Measurements from ENCODE around the gene AEN.

AEN gene, protein sequence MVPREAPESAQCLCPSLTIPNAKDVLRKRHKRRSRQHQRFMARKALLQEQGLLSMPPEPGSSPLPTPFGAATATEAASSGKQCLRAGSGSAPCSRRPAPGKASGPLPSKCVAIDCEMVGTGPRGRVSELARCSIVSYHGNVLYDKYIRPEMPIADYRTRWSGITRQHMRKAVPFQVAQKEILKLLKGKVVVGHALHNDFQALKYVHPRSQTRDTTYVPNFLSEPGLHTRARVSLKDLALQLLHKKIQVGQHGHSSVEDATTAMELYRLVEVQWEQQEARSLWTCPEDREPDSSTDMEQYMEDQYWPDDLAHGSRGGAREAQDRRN

DNA sequence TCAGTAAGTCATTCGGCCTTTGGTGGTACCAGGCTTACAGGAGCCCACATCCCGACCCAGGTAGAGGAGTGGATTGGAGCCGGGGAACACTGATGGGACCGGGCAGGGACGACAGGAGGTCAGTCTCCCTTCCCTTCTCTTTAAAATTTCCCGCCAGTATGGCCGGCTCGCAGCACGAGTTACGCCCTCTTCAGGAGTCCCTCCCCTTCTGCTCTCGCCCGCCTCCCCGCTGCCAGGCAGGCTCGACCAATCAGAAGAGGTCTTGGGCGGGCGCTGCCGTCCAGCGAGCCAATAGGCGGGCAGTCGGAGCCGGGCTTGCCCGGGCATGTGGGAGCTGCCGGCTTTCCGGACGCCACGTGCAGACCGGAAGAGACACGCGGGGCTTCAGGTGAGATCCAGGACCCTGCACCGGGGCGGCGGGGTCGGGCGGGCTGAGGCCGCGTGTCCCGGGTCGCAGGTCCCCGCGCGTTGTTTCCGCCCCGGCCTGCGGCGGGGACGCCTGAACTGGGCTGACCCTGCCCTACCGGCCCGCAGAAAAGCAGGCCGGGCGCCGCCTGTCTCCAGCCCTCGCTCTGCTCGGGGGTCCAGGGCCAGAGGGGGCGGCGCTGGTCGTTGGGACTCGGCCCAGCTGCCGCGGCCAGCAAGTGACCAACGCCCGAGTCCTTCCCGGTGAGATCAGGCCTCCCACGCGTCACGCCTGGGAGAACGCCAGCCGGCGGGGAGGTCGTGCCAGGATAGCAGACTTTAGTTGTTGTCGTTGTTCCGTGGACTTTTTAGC, at the start of gene AEN:
Gene AEN, plus strand, starts transcription at position 346 of the 778 bp plus-strand sequence. CDS start 4,870 bp downstream, outside the sequence.
- peak; percentile 87 to 92 for DNase-seq (ENCODE audit: low read depth in 2 of 2)

DNA sequence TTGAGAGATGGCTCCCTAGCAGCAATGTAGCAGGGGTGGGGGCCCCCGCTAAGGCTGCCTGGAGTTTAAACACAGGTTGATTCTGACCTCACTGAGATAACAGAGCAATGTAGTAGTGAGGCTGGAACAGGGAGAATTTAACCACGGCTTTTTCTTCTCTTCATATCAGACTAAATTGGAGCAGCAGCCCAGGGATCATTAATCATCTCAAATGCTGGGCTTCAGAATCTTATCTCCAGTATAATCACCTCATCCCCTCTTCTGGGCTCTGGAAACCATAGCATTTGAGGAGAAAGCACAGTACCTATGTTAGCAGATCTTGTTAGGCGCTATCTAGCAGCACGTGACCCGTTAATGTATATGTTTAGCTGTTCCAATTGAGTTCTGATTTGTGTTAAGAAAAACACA, 49.3 kb upstream of the AEN start:
- DNase-seq (ENCODE audit: low read depth in 2 of 2) = no peak

DNA sequence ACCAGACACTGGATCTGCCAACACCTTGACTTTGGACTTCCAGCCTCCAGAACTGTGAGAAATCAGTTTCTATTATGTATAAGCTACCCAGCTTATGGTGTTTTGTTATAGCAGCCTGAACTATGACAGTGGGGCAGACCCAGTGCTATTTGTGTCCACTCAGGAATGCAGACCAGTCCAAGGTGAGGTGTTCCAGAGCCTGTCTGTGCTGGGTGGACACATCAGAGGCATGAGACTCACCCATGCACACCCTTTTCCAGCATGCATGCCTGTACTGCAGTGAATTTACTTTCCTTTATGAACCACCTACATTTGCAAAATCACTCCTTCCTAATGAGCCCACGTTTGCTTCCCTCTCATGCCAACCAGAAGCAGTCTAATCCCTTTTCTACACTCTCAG, 47.1 kb upstream of the AEN start:
- no peak for DNase-seq (ENCODE audit: low read depth in 2 of 2)

DNA sequence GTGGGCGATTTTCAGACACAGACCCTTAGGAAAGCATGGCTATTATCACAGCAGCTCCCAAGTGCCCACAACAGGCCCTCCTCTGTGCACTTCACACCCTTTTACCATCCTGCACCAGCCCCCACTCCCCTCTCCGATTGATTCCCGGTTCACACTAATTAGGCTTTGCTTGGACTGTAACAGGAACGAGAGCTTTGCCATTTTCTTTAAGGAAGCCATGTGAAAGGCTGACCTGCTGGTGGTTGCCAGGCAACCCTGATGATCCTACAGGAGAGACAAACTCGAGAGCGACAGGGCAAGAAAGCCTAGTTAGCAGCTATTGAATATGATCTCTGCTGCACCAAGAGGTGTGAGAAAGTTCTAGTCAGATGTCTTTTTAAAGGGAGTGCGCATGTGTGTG, 46.5 kb upstream of the AEN start:
- DNase-seq (ENCODE audit: low read depth in 2 of 2) = no peak

DNA sequence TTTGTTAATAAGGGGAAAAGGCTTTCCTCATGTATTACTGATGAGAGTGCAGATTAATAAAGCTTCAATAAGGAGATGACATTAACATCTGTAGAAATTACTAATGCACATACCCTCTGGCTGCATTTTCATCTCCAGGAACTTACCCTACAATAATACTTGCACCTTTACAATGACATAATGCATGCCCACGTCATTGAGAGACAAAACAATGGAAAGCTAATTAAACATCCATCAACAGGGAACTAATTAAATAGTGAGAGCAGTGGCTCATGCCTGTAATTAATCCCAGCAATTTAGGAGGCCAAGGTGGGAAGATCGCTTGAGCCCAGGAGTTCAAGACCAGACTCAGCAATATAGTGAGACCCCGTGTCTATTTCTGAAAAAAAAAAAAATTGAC, 41.8 kb upstream of the AEN start:
- DNase-seq (ENCODE audit: low read depth in 2 of 2) = no peak

DNA sequence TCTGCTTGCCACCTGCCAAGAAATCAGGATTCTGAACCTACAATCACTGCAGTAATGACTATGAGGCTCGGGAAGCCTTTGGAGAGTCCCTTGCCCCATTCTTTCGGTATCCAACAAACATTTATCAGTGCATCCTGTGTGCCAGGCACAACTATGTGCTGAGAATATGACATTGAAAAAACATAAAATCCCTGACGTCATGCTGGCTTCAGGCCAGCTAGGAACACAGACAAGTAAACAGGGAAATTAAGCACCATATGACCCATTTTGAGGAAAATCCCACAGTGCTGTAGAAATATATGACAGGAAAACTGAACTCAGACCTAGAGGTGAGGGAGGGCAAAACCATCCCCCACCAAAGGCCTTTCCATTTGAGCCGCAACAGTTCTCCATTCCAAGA, 40.6 kb upstream of the AEN start:
- DNase-seq (ENCODE audit: low read depth in 2 of 2) = no peak

DNA sequence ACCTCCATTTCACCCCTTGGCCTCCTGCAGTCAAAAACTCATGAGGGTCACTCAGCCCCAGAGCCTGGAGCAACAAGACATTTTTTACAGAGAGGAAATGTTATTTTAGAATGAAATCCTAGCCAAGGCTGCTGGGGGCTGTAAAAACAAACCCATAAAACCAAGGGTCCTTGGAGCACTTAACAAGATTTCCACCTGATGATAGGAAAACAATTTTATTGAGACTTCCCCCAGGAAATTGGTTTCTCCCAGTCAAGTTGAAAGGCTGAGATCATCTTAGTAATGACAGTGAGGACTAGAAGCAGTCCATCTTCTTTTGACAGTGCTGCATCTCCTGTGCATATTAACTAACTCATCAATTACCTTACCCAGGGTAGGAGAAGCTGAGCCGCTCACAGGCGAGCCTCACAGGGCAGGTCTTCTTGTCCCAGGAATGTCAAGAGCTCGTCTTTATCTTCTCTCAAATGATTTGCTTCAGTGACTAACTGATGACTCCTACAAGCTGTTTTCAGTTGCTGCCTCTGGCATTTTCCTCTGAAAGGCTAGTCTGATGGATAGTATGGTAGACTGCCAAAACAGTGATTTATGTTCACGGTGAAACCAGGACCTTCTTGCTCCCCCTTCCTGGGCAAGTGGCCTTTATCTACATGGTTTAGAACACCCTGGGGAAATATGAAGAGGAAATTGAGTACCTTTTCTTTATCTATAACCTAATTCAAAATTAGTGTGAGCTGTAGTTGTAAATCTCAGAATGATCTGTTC, 34.6 kb upstream of the AEN start:
- DNase-seq (ENCODE audit: low read depth in 2 of 2) = no peak

DNA sequence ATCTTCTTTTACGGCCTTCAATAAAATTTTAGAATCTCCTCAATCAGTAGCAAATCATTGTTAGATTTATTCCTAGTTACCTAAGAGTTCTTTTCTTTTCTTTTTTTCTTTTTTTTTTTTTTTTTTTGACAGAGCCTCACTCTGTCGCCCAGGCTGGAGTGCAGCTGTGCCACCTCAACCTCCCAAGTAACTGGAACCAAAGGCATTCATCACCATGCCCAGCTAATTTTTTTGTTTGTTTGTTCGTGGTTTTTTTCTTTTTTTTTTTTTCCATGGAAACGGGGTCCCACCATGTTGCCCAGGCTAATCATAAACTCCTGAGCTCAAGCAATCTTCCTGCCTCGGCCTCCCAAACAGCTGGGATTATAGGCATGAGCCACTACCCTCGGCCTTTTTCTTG, 30.4 kb upstream of the AEN start:
- DNase-seq (ENCODE audit: low read depth in 2 of 2) = no peak

DNA sequence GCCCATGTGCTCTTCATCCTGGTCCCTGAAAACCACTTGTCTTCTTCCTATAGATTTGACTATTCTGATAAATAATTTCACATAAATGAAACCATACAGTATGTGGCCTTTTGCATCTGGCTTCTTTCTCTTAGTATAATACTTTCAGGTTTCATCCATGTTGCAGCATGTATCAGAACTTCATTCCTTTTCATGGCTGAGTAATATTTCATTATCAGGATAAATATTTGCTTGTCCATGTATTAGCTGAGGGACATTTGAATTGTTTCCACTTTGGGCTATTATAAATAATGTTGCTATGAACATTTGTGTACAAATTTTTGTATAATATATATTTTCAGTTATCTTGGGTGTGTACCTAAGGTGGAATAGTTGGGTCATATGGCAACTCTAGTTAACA, 29.8 kb upstream of the AEN start:
- DNase-seq (ENCODE audit: low read depth in 2 of 2) = no peak

DNA sequence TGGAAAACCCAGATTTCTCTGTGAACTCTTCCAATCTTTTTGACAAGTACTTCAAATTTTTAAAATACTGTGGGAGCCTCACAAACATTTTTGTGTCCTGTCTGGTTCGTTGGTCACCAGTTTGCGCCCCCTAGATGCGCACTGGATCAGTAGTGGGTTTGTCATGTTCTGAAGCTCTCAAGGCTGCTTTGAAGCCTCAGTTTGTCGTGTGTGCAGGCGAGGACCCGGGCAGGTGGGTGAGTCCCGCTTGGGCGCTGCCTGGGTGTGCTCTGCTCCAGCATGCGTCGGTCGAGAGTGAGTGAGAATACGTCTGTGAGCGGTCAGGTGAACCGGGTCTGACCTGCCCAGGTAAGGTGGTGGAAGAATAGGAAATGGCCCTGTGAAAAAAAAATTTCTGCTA, 17.3 kb upstream of the AEN start:
- DNase-seq (ENCODE audit: low read depth in 2 of 2) = no peak

DNA sequence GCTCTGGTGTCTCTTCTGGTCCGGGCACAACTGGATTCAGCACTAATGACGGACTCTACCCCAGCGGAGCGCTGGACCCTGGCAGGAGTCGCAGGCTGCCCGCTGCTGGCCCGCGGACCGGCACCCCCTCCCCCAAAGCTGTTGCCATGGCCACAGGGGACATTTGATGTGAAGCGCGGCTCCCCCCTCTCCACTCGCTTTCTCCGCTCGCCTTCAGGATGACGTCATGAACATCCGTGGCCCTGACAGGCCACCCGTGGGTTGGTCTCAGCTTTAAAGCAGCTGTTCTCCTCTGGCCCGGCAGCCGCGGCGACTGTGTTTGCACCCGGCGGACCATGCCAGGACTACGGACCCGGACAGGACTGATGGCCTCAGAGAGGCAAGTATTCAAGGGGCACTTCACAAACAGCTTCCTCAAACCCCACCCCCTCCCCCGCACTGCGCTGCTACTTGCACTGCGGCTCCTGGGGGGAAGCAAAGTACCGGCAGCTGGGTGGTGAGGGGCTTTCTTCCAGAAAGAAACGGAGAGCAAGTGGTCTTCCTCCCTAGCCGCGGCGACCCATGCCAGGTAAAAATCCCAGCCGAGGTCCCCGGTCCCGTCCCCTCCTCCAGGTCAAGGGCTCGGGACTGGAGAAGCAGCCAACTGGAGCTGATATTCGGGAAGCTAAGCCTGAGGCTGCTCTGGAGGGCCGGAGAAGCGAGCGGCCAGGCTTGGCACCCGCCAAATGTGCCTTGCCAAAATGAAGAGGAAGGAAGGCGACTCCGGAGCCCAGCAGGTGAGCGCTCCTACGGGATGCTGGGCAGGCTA, 16.6 kb upstream of the AEN start:
- DNase-seq (ENCODE audit: low read depth in 2 of 2) = no peak

DNA sequence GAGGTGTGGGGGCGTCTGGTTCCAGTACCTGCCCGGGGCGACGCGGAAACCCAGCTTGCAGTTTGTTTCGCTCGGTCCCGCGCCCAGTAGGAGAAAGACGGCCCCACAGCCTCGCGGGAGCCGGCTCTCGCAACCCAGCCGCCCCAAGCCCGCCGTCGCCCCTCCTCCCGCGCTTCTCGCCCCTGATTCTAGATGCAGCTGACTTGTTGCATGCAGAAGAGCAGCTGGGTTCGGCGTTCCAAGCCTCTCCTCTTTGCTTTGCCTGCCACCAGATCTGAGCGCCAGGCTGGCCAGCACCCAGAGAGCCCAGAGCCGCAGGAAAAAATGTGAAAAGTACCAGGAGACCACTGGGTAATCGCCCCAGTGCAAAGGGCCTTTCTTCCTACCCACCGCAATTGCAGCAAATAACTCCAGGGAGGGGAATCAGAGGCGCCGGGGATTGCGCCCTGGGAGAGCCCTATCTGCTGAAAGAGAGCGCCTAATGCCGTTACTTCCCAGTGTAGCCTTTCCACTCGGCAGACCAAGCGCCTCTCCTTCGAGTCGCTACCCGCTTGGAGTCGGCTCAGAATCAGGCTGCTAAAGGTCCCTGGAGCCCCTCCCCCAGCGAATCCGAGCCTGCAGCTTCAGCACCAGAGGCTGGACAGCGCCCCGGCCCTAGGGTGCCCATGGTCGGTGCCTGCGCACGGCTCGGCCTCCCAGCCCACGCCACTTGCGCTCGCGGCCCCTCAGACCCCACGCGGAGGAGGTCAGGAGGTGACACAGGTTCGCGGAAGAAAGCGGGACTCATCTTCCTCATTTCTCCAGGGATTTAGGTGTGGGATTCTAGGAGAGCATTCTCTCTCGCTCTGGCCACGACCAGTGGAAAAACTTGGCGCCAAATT, 15.7 kb upstream of the AEN start:
- peak; percentile 44 to 46 for DNase-seq (ENCODE audit: low read depth in 2 of 2)

DNA sequence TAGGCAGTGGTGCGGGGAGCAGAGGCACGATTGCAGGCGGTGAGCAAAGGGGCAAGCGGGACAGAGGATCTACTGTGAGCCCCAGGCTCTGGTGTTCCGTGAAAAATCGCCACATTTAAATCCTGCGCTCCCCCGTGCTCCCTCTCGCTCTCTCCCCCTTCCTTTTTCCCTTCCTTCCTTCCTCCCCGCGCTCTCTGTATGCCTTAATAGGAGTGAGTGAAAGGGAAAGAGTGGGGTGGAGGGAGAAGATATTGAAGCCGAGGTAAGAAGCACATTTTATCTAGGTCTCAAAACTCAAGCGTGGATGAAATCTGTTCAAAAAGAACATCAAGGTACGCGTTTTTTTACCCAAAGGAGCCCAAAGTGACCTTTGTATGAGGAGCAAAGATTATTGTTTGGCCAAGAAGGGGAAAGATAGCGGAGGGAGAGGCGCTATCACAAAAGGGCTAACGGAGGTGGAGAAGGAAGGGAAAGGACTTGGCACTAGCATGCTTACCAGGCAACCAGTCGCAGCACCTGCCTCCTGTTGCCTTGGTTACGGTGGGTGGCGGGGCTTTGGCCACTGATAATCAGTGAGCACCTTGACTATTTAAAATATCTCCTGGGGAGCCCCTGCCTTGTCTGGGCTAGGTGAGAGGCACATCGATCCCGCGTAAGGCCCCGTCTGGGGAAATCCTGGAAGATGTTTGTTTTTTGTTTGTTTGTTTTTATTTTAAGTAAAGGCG, 14.9 kb upstream of the AEN start:
- no peak for DNase-seq (ENCODE audit: low read depth in 2 of 2)

DNA sequence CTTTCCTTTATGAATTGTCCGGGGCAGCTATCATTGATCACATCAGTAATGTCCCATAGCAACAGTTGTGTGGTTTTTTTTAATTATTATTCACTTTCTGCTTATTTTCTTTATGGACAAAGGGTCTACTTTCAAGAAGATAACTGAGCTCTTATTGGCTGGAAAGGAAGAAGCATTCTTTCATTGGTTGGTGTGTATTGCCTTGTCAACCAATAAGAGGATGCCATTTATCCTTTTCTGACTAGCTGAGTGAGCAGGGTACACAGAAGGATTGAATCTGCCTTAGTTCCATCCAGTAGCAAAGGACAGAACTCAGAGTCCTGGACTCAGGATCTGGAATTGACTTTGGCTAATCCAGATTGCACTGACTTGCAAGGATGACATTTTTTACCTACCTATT, 13.2 kb upstream of the AEN start:
- no peak for DNase-seq (ENCODE audit: low read depth in 2 of 2)

DNA sequence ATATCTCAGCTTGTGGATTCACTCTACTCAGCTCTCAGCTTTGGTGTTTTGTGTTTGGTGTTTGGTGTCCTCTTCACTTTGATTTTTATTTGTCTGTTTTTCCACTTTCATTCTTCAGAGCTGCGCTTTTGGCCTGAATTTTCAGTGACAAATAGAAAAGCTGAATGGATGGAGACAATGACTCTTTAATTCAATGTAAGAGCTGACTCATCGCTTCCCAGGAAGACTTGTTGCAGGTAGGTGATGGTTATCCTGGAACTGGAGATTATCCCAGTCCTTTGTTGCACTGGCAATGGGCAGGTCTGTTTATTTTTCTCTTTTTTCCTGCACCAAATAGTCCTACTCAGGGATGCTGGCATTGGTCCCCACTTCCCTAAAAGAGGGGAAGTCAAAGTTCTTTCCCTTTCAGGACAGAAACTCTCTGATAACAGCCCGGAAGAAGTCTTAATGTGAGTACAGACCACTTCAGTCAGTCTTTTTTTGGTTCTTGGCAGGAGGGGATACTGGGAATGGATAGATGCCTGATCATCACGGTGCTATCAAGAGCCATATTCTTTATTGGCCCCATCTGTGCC, 12.4 kb upstream of the AEN start:
- DNase-seq (ENCODE audit: low read depth in 2 of 2) = no peak

DNA sequence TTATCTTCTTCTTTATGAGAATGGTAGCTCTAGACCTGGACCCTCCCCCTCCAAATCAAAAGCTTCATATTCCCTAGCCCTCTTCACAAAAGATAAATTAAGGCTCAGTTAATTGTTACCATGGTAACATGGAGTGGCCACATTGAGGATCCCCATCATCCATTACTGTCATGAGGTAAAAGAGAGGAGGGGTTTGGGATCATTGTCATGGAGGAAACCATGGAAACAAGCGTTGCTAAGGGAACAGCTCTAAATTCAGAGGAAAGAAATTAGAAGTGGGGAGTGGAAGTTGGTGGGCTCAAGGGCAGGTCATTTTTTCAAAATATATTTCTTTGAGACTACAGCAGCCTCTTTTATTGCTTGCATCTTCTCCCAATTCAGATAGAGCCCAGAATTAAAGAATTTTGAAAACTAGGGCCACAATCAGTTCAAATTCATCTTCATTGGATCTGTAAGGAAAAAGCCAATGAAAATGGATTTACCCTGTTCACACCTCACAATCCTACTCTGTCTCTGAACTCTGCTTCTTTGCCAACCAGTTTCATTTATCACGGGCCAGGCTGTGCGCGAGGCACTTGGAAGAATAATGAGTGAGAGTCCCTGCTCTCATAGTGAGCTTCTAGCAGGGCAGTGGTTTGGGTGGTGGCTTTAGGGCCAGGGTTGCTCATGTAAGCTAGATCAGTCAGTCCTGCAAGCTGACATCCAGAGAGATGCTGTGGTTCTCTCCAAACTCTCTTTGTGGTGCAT, 11.6 kb upstream of the AEN start:
- DNase-seq (ENCODE audit: low read depth in 2 of 2) = no peak

DNA sequence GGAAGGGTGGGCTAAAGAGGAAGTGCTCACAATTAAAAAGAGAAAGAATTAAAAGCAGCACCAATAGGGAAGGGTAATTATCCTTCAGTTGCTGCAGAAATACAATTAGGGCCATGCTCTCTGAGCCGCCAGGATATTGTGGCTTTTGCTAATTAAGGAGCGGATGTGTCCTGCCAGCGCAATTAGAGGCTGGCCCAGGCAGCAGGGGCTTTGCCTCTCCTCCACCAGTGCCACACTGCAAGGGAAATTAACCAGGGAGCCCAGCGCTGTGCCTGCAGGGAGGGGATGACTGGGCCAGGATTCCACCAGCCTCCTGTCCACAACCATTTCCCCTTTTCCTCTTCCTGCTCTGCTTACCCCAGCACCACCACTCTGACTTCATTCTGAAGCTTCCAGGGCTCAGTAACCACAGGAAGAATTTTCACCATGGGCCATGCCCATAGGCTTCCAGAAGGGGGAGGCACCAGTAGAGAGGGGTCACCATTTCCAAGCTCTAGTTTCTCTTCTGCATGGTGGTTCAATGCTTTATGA, 10.4 kb upstream of the AEN start:
- no peak for DNase-seq (ENCODE audit: low read depth in 2 of 2)

DNA sequence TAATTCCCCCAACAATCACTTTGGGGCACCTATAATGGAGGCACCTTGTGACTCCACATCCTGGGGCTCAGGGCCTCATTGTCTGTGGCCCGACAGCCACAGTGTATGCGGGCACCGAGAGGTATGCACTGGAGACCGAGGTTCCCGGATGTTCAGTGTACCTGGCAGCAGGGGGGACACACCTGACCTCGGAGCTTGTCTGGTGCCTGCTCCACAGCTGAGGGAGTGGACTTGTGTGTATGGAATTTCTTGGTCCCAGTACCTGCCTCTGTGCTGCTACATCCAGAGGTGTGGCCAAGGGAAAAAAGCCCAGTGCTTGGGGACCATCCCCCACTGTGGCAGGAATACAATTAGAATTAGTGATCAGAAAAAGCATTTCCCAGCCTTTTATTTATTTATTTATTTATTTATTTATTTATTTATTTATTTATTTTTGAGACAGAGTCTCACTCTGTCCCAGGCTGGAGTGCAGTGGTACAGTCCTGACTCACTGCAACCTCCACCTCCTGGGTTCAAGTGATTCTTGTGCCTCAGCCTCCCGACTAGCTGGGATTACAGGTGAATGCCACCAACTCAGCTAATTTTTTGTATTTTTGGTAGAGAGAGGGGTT, 8.8 kb upstream of the AEN start:
- DNase-seq (ENCODE audit: low read depth in 2 of 2) = no peak
